Measurements from ENCODE around the gene POTEH.
"Not testable (repeated sequence)": the region's sequence is repeated elsewhere in the genome, so short reads cannot be mapped to it uniquely, and the experiment has no call there.

POTEH gene

DNA sequence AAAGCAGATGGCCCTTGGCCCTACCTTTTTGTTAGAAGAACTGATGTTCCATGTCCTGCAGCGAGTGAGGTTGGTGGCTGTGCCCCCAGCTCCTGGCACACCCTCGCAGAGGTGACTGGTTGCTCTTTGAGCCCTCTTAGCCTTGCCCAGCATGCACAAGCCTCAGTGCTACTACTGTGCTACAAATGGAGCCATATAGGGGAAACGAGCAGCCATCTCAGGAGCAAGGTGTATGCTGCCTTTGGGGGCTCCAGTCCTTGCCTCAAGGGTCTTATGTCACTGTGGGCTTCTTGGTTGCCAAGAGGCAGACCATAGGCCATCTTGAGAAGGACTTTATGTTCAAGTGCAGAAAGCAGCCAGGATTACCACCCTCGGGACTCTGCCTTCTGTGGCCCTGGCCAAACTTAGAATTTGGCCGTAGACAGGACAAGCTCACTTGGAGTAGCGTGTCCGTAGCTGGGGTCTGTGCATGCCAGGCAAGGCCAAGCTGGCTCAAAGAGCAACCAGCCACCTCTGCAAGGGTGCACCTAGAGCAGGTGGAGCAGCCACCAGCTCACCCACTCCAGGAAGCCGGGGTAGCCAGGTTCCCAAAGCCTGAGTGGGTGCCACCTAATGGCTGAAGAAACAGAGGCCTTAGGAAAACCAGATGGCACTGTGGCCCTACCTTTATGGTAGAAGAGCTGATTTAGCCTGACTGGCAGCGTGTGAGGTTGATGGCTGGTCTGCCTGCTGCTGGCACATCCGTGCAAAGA, 48.5 kb downstream of the POTEH start:
- DNase-seq: not testable (repeated sequence)

GRCh38 chr22:15738909-15739391, 49.1 kb downstream of the POTEH start:
- not testable (repeated sequence) for DNase-seq

GRCh38 chr22:15747636-15748323, 58.0 kb downstream of the POTEH start:
- DNase-seq: not testable (repeated sequence)

- DNase-seq: not testable (repeated sequence)
These were observed 59.5 kb downstream of the POTEH start for GRCh38 chr22:15749181-15749970.

GRCh38 chr22:15759443-15760097, 69.7 kb downstream of the POTEH start:
- DNase-seq: not testable (repeated sequence)

DNA sequence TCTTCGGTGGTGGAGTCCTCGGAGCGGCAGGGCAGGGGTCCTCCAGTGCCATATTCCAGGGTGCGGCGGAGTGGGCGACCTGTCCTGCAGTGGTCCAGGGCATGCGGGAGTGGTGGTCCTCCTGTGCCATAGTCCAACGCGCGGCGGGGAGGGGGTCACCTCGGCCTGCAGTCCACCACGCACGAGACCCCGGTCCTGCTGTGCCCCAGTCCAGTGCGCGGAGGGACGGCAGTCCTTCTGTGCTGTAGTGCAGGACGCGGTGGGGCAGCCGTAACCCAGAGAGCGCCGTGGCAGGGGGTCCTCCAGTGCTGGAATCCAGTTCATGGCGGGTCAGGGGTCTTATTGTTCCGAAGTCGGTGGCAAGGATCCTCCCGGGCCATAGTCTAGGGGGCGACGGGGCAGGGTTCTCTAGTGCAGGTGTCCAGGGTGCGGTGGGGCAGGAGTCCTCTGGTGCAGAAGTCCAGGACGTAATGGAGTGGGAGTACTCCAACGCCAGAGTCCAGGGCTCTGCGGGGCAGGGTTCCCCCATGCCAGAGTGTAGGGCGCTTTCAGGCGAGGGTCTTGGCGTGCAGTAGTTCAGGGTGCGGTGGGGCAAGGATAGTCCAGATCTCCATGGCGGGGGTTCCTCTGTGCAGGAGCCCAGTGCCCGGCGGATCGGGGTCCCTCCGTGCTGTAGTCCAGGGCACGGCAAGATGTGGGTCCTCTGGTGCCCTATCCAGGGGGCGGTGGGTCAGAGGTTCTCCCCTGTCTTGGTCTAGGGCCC, 70.7 kb downstream of the POTEH start:
- DNase-seq: not testable (repeated sequence)

- not testable (repeated sequence) for DNase-seq
These were observed 71.4 kb downstream of the POTEH start for GRCh38 chr22:15761151-15761777.

- not testable (repeated sequence) for DNase-seq
These were observed 73.7 kb downstream of the POTEH start for GRCh38 chr22:15763559-15763958.

All from OCI-M1 (cell line).